ENCODE measurements around the gene METTL9. TPM values are rescaled to one million over a fixed set of nuclear protein-coding genes. Genes with fewer than 3 reads are reported as not detected.
"Not testable (repeated sequence)": the region's sequence is repeated elsewhere in the genome, so short reads cannot be mapped to it uniquely, and the experiment has no call there.

The METTL9 gene
- total RNA-seq, 4 donors from 2014 or later, result 160 to 210 (median 177) TPM

- H3K4me1 ChIP-seq, result no peaks in the 10 kb centered on the region
- 85 to 87% methylated on average over 4 of the region's 4 CpGs for WGBS, 2 donors
- no peak overlapping the region for H3K27ac ChIP-seq
- no peak for DNase-seq (ENCODE audit: low spot score in 2 of 2)
- no peaks in the 10 kb centered on the region for H3K36me3 ChIP-seq
- no peaks in the 10 kb centered on the region for H3K27me3 ChIP-seq
- H3K4me3 ChIP-seq, result no peak overlapping the region
- H3K9me3 ChIP-seq, result no peaks in the 10 kb centered on the region
- TF ChIP-seq POLR2A (IDR thresholded peaks at IDR 0.05), result no peak
- TF ChIP-seq, protein P1, sequence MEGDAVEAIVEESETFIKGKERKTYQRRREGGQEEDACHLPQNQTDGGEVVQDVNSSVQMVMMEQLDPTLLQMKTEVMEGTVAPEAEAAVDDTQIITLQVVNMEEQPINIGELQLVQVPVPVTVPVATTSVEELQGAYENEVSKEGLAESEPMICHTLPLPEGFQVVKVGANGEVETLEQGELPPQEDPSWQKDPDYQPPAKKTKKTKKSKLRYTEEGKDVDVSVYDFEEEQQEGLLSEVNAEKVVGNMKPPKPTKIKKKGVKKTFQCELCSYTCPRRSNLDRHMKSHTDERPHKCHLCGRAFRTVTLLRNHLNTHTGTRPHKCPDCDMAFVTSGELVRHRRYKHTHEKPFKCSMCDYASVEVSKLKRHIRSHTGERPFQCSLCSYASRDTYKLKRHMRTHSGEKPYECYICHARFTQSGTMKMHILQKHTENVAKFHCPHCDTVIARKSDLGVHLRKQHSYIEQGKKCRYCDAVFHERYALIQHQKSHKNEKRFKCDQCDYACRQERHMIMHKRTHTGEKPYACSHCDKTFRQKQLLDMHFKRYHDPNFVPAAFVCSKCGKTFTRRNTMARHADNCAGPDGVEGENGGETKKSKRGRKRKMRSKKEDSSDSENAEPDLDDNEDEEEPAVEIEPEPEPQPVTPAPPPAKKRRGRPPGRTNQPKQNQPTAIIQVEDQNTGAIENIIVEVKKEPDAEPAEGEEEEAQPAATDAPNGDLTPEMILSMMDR (IDR thresholded peaks at IDR 0.05), result no peak
These were observed 32.4 kb upstream of the METTL9 start for GRCh38 chr16:21566891-21567414.

GRCh38 chr16:21567496-21567895 lies 31.9 kb upstream of the METTL9 start:
- not testable (repeated sequence) for H3K36me3 ChIP-seq; H3K9me3 ChIP-seq; H3K27me3 ChIP-seq; DNase-seq (ENCODE audit: low spot score in 2 of 2); H3K4me1 ChIP-seq; H3K4me3 ChIP-seq; H3K27ac ChIP-seq
- 91 to 96% methylated on average over 4 of the region's 4 CpGs for WGBS, 2 donors

DNA sequence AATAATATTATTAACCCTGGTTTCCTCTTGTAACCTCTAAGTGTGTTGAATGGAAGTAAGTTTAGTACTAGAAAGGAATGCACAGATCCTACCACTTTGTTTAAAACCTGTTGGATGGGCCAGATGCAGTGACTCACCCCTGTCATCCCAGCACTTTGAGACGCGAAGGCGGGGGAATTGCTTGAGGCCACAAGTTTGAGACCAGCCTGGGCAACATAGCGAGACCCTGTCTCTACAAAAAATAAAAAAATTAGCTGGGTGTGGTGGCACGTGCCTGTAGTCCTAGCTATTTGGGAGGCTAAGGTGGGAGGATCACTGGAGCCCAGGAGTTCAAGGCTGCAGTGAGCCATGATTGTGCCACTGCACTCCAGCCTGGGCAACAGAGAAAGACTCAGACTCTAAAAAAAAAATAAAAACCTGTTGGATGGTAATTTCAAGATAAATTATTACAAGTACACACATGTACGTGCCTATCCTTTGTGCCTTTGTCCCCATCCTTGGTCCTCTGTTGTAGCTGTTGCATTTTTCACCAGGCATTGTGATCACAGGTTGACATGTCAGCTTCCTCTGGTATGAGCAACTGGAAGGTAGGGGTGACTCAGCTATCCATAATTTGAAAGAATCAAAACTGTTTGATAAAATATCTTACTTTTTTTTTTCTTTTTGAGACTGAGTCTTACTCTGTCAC lies 30.7 kb upstream of the METTL9 start:
- no peak for DNase-seq (ENCODE audit: low spot score in 2 of 2)
- Histone ChIP-seq H3K4me3 (no peak overlapping the region), H3K27me3 (no peaks in the 10 kb centered on the region), H3K36me3 (no peaks in the 10 kb centered on the region), H3K4me1 (no peaks in the 10 kb centered on the region), H3K27ac (no peak overlapping the region), H3K9me3 (no peaks in the 10 kb centered on the region)
- 89 to 90% methylated on average over 6 of the region's 6 CpGs for WGBS, 2 donors
- TF ChIP-seq EP300 (IDR thresholded peaks at IDR 0.05) (no peak), POLR2A (IDR thresholded peaks at IDR 0.05) (no peak)
- TF ChIP-seq, protein P1 (IDR thresholded peaks at IDR 0.05), result no peak

- H3K27me3 ChIP-seq, result no peaks in the 10 kb centered on the region
- WGBS, 2 donors, result 87% methylated on average over 4 of the region's 4 CpGs
These were observed 28.7 kb upstream of the METTL9 start for GRCh38 chr16:21570676-21571017.

DNA sequence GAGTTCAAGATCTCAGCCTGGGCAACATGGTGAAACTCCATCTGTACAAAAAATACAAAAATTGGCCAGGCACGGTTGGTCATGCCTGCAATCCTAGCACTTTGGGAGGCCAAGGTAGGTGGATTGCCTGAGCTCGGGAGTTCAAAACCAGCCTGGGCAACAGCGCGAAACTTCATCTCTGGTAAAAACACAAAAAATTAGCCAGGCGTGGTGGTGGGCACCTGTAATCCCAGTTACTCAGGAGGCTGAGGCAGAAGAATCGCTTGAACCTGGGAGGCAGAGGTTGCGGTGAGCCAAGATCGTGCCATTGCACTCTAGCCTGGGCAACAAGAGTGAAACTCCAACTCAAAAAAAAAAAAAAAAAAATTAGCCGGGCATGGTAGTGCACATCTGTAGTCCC lies 25.9 kb upstream of the METTL9 start:
- H3K36me3 ChIP-seq; DNase-seq (ENCODE audit: low spot score in 2 of 2); H3K4me1 ChIP-seq; H3K27me3 ChIP-seq; H3K27ac ChIP-seq; H3K4me3 ChIP-seq; H3K9me3 ChIP-seq: not testable (repeated sequence)
- 97 to 98% methylated on average over 9 of the region's 9 CpGs for WGBS, 2 donors

More at GRCh38 chr16:21570676-21571017, 28.7 kb upstream of the METTL9 start:
- Histone ChIP-seq H3K9me3 (no peaks in the 10 kb centered on the region), H3K4me1 (no peaks in the 10 kb centered on the region), H3K4me3 (no peak overlapping the region), H3K36me3 (no peaks in the 10 kb centered on the region), H3K27ac (no peak overlapping the region)
- no peak for DNase-seq (ENCODE audit: low spot score in 2 of 2)
- no peak for TF ChIP-seq POLR2A (IDR thresholded peaks at IDR 0.05)
- TF ChIP-seq, protein P1 (IDR thresholded peaks at IDR 0.05), result no peak
- TF ChIP-seq EP300 (IDR thresholded peaks at IDR 0.05), result no peak

DNA sequence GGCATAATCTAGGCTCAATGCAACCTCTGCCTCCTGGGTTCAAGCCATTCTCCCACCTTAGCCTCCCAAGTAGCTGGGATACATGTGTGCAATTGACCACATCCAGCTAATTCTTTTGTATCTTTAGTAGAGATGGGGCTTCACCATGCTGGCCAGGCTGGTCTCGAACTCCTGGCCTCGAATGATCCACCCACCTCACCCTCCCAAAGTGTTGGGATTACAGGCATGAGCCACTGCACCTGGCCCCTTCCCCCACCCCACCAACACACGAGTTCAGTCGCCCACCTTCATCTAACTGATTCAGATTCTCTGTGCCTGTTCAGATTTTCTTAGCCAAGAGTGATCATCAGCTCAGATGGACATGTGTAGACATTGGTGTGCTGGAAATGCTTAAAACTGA lies 25.0 kb upstream of the METTL9 start:
- 78 to 83% methylated on average over 4 of the region's 4 CpGs for WGBS, 2 donors
- Histone ChIP-seq H3K4me3 (no peak overlapping the region), H3K27ac (no peak overlapping the region), H3K4me1 (no peaks in the 10 kb centered on the region), H3K27me3 (no peaks in the 10 kb centered on the region), H3K36me3 (no peaks in the 10 kb centered on the region), H3K9me3 (no peaks in the 10 kb centered on the region)
- DNase-seq (ENCODE audit: low spot score in 2 of 2), result no peak
- TF ChIP-seq, protein P1 (IDR thresholded peaks at IDR 0.05), result no peak

DNA sequence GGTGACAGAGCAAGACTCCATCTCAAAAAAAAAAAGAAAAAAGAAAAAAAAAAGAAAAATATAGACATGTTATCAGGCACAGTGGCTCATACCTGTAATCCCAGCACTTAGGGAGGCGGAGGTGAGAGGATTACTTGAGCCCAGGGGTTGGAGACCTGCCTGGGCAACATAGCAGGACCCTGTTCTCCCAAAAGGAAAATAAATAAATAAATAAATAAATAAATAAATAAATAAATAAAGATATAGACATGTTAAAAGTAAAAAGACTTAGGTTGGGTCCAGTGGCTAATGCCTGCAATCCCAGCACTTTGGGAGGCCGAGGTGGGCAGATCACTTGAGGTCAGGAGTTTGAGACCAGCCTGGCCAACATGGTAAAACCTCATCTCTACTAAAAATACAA lies 23.1 kb upstream of the METTL9 start:
- not testable (repeated sequence) for H3K9me3 ChIP-seq; H3K27ac ChIP-seq; H3K4me3 ChIP-seq; DNase-seq (ENCODE audit: low spot score in 2 of 2); H3K4me1 ChIP-seq; H3K27me3 ChIP-seq; H3K36me3 ChIP-seq
- 91 to 95% methylated on average over 2 of the region's 2 CpGs for WGBS, 2 donors

- DNase-seq (ENCODE audit: low spot score in 2 of 2); H3K4me1 ChIP-seq; H3K27ac ChIP-seq; H3K9me3 ChIP-seq; H3K27me3 ChIP-seq; H3K36me3 ChIP-seq; H3K4me3 ChIP-seq: not testable (repeated sequence)
- 78 to 79% methylated on average over 2 of the region's 2 CpGs for WGBS, 2 donors
These were observed 21.9 kb upstream of the METTL9 start for GRCh38 chr16:21577487-21577886.

- not testable (repeated sequence) for H3K36me3 ChIP-seq; H3K4me1 ChIP-seq; H3K4me3 ChIP-seq; H3K27ac ChIP-seq; H3K9me3 ChIP-seq; DNase-seq (ENCODE audit: low spot score in 2 of 2); H3K27me3 ChIP-seq
- WGBS, 2 donors, result 89 to 90% methylated on average over 5 of the region's 5 CpGs
These were observed 21.1 kb upstream of the METTL9 start for GRCh38 chr16:21578311-21578710.

Data from tibial nerve (tissue), 4 donors.